Stimulated activated naive CD4-positive, alpha-beta T cell (primary cell): ENCODE results near the gene INSL6.
"Not testable (repeated sequence)": the region's sequence is repeated elsewhere in the genome, so short reads cannot be mapped to it uniquely, and the experiment has no call there.

Source experiments
- DNase-seq, 6 experiments: peaks; one replicate each; lab custom pipeline; 2025; lab: John Stamatoyannopoulos, UW

The INSL6 gene, protein sequence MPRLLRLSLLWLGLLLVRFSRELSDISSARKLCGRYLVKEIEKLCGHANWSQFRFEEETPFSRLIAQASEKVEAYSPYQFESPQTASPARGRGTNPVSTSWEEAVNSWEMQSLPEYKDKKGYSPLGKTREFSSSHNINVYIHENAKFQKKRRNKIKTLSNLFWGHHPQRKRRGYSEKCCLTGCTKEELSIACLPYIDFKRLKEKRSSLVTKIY

DNA sequence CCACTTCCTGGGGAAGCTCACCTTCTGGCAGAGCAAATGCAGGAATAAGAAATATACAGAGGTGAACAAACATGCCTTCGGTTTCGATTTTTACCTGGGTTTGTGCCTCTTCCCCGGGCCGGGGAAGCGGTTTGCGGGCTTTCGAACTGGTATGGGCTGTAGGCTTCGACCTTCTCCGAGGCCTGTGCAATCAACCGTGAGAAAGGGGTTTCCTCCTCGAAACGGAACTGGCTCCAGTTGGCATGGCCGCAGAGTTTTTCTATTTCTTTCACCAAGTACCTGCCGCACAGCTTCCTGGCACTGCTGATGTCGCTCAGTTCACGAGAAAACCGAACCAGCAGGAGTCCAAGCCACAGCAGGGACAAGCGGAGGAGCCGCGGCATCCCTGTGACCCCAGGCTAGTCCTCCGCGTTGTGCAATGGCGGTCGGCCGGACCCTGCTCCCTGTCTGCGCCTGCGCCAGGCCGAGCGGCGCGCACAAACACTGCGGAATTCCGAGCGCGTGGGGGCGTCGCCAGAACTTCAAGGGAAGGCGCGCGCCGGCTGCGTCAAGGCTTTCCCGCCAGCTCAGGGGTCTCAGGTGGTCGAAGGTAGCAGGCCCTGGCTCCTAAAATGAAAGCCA is at the start of gene INSL6:
Gene INSL6, minus strand, starts transcription at position 420 of the 621 bp plus-strand sequence. Its CDS starts 37 bp downstream, at position 383.
- no peak for DNase-seq

DNA sequence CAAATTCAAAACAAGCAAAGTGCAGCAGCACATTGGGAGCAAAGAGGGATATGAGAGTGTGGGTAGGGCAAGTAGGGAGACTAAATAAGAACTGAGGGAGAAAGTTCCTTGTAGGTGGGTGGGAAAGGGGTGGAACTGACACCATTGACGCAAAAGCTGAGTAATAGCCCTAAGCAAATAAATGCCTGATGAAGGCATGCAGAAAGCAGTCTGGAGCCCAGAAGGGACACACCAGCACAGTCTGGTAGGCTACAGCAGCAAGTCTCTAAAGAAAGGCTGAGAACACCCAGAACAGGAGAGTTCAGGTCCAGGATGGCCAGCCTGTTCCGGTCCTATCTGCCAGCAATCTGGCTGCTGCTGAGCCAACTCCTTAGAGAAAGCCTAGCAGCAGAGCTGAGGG is 45.8 kb upstream of the INSL6 start, which contains the start of gene INSL4:
Gene INSL4, plus strand, starts transcription at position 208 of the 400 bp plus-strand sequence. Its CDS starts 105 bp downstream, at position 313.
- no peak for DNase-seq

DNA sequence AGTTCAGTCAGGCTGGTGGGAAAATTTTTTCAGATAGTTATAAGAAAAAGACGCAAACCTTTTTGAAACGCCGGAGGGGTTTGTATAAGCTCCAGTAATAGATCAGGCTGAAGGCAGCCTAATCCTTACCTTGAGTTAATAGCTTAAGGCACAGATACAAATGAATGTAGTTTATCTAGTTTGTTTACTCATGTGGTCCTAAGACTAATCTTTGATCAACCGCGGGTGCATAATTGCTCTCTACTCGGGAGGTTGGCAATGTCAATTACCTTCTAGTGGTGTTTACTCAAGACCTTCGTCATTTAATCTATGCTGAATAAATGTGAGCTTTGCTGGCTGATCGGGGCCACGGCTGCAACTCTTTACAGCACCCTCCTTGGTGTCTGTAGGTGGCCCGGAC is 45.1 kb upstream of the INSL6 start:
- no peak for DNase-seq

DNA sequence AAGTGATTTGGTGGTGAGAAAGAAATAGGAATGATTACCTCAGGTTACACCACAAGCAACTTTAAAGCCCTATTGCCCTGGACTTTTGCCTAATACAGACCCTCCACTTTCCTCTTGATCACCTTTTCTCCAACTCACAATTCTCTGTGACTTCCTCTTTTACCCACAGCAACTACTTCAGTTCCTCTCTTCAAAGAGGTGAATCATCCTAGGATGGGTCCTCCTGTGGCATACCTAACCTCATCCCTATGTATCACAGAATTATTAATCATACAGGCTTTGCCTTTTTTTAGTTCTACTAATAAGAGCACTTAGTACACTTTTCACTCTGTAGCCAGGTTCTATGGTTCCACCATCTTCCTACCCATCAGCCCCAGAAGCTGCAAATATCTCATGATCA is 19.6 kb upstream of the INSL6 start:
- no peak for DNase-seq

DNA sequence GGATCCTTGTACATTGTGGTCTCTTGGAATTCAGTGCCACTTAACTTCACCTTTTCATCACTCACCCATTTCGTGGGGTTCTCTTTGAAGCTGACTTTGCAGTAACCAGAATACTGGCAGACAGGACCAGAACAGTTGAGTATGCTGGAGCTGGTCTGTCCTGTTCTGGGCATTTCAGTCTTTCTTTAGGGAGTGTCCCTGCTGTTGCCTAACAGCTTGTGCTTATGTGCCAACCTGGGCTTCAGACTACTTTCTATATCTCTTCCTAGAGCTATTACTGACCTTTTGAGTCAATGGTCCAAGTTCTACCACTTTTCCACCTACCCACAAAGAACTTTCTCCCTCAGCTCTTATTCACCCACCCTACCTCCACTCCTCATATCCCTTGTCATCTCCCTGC is 10.0 kb upstream of the INSL6 start:
- no peak for DNase-seq

DNA sequence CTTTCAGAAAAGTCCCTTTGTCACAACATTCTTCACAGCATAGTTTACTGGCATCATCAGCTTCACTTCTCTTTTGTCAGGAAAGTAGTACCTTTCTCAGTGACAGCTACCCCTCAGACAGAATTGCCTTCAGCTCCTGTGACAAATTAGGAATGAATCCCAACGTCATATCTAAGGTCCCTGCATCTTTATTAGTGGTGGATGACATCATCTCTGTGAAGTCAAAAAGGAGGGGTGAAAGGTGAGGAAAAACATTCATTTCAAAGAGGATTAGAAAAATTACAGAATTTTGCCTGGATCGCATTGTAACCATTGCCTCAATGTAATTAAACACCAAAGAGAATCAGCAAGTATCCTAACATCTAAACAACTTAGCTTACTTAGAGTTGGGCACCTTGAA is 7.9 kb upstream of the INSL6 start:
- no peak for DNase-seq

DNA sequence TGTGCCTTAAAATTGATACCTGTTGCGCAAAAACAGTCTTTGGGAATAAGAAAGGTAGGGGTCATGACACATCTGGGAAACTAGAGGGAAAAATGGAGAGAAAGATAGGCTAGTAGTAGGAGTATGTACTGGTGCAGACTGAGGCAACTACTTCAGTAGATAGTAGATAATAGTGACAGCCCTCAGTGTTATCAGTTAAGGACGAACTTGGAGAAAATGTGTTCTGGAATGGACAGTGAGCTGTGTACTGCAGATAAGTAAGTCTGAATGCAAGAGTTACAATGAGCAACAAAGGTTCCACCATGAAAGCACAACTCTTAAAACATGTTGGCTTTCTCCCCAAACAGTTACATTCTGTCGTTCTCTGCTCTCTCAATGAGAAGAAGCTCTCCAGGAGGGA is 6.5 kb upstream of the INSL6 start:
- DNase-seq = no peak

DNA sequence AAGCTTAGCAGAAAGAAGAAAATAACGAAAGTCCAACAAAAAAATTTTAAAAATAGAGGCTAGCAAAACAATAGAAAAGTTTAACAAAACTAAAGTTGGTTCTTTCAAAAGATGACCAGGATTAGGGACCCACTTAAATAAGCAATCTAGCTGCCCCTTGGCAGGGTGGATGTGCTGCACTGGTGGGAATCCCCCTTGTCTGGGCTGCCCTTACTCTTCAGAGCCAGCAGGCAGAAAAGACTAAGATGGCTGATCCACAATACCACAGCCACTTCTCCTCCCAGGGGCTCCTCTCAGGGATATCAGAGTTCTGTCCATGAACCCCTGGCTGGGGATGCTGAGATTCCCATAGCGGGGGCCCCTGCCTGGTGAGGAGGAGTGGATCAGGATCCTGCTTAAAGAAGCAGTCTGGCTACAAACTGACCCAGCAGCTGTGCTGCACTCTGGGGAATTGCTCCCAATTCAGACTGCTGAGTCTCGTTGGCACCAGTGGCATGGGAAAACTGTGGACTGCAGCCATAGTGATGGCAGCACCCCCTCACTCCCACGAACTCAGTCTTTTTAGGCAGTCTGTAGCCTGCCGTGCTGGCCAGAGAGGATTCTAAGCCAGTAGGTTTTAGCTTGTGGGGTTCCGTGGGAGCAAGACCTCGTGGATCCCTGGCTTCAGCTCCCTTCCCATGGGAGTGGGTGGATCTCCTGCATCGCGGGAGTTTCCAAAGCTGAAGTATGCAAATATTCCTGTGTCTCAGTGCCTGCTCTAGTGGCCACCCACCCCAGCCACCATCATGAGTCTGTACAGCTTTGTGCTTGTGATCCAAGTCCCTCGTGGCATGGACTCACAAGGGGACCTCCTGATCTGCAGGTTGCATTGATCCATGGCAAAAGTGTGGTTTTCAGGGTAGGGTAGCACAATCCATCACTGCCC is 2.9 kb upstream of the INSL6 start:
- DNase-seq = no peak

DNA sequence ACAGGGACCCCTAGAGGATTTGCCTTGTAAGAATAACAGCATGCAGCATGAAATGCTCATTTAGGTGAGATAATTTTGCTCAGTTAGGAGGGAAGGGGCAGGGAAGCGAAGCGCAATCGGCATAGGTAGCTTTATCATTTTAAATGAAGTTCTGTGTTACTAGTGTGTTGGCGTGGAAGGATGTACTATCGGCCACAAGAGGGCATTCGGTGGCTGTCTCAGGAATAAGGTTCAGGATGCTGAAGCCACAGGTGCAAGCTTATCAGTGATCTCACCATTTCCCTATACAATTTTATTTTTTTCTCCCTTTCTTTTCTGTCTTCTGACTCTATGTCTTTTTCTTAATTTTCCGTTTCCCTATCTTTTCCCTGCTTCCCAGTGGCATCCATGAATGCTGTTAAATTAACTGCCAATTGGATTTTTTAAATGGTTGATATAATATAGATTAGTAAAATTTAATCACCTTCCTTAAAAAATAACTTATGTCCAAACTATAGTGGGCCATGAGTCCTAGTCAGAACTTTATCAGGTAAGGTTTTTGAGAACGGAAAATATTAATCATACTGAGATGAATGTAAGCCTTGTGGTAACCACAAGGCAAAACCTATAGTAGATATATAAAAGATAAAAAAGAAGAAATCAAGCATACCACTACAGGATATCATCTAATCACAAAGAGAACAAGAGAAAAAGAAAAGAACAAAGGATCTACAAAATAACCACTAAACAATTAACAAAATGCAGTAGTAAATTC is 1.2 kb upstream of the INSL6 start:
- DNase-seq = peak; percentile 23 to 69 (median 46)

DNA sequence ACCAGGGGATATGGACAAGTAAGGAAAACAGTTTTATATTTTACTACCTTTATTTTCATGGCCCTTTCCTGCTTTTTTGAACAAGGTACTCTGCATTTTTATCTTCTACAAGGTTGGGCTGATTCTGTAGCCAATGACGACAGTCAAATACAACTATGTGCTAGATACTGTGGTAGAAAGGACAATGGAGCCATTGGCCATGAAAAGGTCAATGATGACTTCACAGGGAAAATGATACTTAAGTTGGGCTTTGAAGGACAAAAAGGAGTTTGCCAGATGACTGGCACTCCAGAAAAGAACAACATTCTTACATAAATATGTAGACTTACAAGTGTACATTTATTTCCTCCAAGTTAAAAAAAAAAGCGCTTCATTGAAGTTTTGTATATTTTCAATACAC is 663 bp downstream of the INSL6 start:
- DNase-seq = no peak

DNA sequence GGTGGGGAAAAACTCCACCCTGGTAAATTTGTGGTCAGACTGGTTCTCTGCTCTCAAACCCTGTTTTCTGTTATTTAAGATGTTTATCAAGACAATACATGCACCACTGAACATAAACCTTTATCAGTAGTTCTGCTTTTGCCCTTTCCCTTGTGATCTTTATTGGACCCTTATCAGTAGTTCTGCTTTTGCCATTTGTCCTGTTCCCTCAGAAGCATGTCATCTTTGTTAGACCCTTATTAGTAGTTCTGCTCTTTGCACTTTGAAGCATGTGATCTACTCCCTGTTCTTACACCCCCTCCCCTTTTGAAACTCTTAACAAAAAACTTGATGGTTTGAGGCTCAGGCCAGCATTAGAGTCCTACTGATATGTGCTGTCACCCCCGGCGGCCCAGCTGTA is 4.8 kb downstream of the INSL6 start:
- not testable (repeated sequence) for DNase-seq

DNA sequence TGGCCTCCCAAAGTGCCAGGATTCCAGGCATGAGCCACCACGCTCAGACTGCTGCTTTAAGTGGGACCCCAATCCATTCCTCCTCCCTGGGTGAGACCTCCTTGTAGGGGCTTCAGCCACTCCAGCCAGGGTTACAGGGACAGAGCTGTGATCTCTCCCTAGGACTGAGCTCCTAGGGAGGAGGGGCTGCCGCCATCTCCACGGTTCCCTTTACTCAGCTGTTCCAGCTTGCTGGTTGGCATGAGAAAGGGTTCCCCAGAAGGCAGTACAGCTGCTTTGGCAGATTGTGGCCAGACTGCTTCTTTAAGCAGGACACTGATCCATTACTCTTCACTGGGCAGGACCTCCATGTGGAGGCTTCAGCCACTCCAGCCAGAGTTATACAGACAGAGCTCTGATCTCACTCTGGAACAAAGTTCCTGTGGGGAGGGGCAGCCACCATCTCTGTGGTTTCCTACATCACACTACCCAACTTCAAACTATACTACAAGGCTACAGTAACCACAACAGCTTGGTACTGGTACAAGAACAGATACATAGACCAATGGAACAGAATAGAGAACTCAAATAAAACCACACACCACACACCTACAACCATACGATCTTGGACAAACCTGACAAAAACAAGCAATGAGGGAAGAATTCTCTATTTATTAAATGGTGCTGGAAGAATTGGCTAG is 7.2 kb downstream of the INSL6 start:
- DNase-seq = peak in 3 of 6 experiments; percentile 63 to 70 (median 69)

DNA sequence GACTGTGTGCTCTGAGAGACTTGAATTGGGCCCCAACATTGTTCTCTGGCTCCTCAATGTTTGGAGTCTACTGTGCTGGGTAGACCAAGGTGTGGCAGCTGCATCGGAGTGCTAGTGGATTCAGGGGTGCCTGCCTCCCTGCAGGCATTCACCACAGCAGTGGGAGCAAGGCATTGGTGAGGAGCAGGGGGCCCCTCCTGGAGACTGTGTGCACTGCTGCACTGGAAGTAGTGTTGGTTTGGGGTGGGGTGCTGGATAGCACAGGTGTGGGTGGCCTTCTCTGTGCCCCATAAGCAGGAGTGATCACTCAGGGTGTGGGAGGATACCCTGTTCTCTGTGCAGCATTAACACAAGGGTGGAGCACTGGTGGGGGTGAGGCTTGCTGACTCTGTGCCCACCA is 39.2 kb downstream of the INSL6 start:
- no peak for DNase-seq

DNA sequence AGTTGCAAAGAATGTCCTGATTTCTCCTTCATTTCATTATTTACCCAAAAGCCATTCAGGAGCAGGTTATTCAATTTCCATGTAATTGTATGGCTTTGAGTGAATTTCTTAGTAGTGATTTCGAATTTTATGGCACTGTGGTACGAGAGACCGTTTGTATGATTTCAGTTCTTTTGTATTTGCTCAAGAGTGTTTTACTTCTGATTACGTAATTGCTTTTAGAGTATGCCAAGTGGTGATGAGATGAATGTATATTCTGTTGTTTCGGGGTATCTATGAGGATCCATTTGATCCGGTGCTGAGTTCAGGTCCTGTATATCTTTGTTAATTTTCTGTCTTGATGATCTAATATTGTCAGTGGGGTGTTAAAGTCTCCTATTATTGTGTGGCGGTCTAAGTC is 41.2 kb downstream of the INSL6 start:
- no peak for DNase-seq

DNA sequence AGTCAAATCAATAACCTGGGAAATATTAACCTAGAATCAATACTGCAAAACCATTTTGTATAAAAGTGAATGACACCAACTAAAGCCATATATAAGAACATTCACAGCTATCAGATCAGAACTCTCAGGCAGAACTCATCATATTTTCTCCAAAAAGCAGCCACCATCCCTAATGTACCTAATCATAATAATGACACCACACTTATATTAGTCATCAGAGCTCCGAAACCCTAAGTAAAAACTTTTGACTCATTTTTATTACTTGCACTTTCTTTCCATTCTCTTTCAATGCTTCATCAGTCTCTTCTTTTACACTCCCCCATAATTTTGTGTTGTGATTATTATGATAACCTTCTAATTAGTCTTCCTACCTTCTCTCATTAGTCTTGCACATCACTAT is 45.3 kb downstream of the INSL6 start:
- DNase-seq = no peak

DNA sequence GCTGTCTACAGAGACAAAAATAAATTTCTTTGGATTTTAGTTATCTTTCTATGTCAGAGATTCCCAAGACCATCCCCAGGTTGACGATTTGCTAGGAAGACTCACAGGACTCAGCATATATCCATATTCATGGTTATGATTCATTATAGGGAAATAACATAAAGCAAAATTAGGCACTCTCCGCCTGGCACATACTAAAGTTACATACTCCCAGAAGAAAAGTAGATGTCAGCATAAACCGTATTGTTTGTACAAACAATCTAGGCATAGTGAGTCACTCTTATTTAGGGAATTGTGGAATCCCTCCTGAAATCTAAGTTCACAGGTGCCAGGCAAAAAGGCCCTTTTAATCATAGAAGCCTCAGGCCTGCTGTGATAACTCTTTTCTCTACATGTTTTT is 62.9 kb downstream of the INSL6 start:
- no peak for DNase-seq

DNA sequence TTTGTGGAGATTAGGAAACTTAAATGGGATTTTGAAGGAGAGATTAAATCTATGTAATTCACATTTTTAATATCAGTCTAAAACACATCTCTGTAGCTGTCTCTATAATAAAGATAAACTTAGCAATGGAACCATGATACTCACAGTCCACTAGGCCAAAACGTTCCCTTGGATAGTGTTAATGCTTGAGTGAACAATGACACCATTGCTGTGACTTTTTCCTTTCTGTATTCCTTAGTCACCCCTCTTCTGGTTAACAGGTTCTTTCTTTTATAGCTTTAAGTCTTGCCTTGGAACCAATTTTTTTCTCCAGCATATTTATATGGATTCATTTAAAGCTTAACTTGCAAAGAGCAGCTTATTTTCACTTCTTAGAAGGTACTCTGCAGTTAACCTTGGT is 63.3 kb downstream of the INSL6 start:
- no peak for DNase-seq

DNA sequence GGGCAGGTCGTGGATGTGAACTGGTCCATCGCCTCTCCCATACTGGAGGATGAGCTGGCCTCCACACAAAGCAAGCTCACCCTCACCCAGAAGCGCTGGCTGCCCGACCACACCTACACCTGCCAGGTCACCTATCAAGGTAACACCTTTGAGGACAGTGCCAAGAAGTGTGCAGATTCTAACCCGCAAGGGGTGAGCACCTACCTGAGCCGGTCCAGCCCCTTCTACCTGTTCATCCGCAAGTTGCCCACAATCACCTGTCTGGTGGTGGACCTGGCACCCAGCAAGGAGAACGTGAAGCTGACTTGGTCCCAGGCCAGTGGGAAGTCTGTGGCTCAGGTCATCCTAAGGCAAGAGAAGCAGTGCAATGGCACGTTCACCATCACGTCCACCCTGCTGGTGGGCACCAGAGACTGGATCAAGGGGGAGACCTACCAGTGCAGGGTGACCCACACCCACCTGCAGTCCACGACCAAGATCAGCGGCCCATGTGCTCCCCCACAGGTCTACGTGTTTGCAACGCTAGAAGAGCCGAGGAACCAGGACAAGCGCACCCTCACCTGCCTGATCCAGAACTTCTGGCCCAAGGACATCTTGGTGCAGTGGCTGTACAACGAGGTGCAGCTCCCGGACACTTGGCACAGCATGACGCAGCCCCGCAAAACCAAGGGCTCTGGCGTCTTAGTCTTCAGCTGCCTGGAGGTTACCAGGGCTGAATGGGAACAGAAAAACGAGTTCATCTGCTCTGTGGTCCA is 71.3 kb downstream of the INSL6 start:
- DNase-seq = no peak
